Endothelial cell of umbilical vein (primary cell): ENCODE measurements around the gene WDR72. TPM values are rescaled to one million over a fixed set of nuclear protein-coding genes. Genes with fewer than 3 reads are reported as not detected.

Experiments used
- BruUV-seq: library from RNA; stranded (reverse); fragments of 400-500 nt; replicated peaks from 2 replicates; lab custom pipeline; 2021; lab: Mats Ljungman, UMichigan
- CTCF ChIA-PET: fragments of 300-600, 350-600 bp; sonication (Branson Sonifier 250); formaldehyde crosslinking; loops from one replicate; lab custom pipeline; 2021; ENCODE audit warnings: antibody characterized with exemption, inconsistent platforms; lab: Charles Lee
- POLR2A ChIA-PET: fragments of 300-600, 350-600 bp; sonication (Branson Sonifier 250); formaldehyde crosslinking; loops from one replicate; lab custom pipeline; 2021; ENCODE audit warnings: antibody characterized with exemption, inconsistent platforms; lab: Charles Lee
- DNase-seq: peaks from one replicate; pipeline ENCODE4 v3.0.0-alpha.2; 2011; ENCODE audit warnings: low read depth, low spot score
- FAIRE-seq: peaks from 2 replicates; lab custom pipeline; 2011; peaks lifted over from hg19 to GRCh38; lab: Jason Lieb, UNC
- H2AFZ ChIP-seq: 2 replicates; pipeline ENCODE4 v1.6.0; 2012; ENCODE audit warnings: low read depth, low read length, control low read depth, inconsistent platforms
- H3K27ac ChIP-seq: 2 replicates; pipeline ENCODE4 v1.5.1; 2011; ENCODE audit warnings: low read depth, mild to moderate bottlenecking, control low read depth, low read length, moderate library complexity; ENCODE audit not compliant: insufficient read depth
- H3K27me3 ChIP-seq, 2 experiments: 2 replicates each; pipeline versions ENCODE4 v1.6.0 to v1.6.1; 2011; ENCODE audit warnings: low read length in 2 of 2, mixed read lengths in 1 of 2; ENCODE audit not compliant: control insufficient read depth in 2 of 2, insufficient read depth in 2 of 2
- H3K36me3 ChIP-seq, 2 experiments: 2 replicates in 1 of 2; 3 replicates in 1 of 2; pipeline ENCODE4 v1.5.1; 2011; ENCODE audit warnings: low read length in 2 of 2, mild to moderate bottlenecking in 1 of 2, moderate library complexity in 1 of 2; ENCODE audit not compliant: control insufficient read depth in 2 of 2, insufficient read depth in 2 of 2; ENCODE audit errors: extremely low read depth in 1 of 2
- H3K4me1 ChIP-seq: 3 replicates; pipeline ENCODE4 v1.5.1; 2011; ENCODE audit warnings: mild to moderate bottlenecking, low read length; ENCODE audit not compliant: control insufficient read depth, insufficient read depth; ENCODE audit errors: extremely low read depth
- H3K4me2 ChIP-seq: 2 replicates; pipeline ENCODE4 v1.6.1; 2011; ENCODE audit warnings: low read length, control low read depth, mixed read lengths; ENCODE audit not compliant: insufficient read depth
- H3K4me3 ChIP-seq, 3 experiments: fragments of 200-600 bp in 1 of 3; sonication (generic), shearing (Covaris generic) in 1 of 3; replicated peaks in 1 of 3; 2 replicates each; pipeline ENCODE4 v1.5.1; 2011 to 2016; ENCODE audit warnings: control low read depth in 3 of 3, low read length in 3 of 3, mild to moderate bottlenecking in 2 of 3, inconsistent platforms in 1 of 3, low read depth in 1 of 3, moderate library complexity in 1 of 3; ENCODE audit not compliant: insufficient read depth in 1 of 3
- H3K79me2 ChIP-seq: 2 replicates; pipeline ENCODE4 v1.6.0; 2012; ENCODE audit warnings: low read length, inconsistent platforms; ENCODE audit not compliant: control insufficient read depth, insufficient read depth
- H3K9ac ChIP-seq: replicated peaks from 2 replicates; pipeline ENCODE3; 2011; ENCODE audit warnings: low read length, control low read depth; ENCODE audit not compliant: insufficient read depth; ENCODE audit errors: extremely low read depth
- H3K9me1 ChIP-seq: replicated peaks from 3 replicates; pipeline ENCODE4 v1.6.0; 2011; ENCODE audit warnings: mild to moderate bottlenecking, low read length; ENCODE audit not compliant: control insufficient read depth, insufficient read depth; ENCODE audit errors: extremely low read depth
- H3K9me3 ChIP-seq: replicated peaks from 2 replicates; pipeline ENCODE4 v1.5.1; 2012; ENCODE audit warnings: low read length, inconsistent platforms; ENCODE audit not compliant: control insufficient read depth, insufficient read depth
- H4K20me1 ChIP-seq: replicated peaks from 2 replicates; pipeline ENCODE3; 2011; ENCODE audit warnings: mild to moderate bottlenecking, low read length; ENCODE audit not compliant: control insufficient read depth, insufficient read depth; ENCODE audit errors: extremely low read depth
- CTCF ChIP-seq, 2 donors: IDR thresholded peaks; 1 replicate in 1 of 2; 2 replicates in 1 of 2; pipeline ENCODE4 v1.5.1; 2011; ENCODE audit warnings: low read length in 2 of 2, mild to moderate bottlenecking in 2 of 2, moderate library complexity in 2 of 2, control low read depth in 1 of 2, inconsistent platforms in 1 of 2, low read depth in 1 of 2; ENCODE audit not compliant: insufficient read depth in 1 of 2; ENCODE audit errors: extremely low read depth in 1 of 2
- EZH2 ChIP-seq: IDR thresholded peaks from 2 replicates; pipeline ENCODE4 v1.6.1; 2012; ENCODE audit warnings: borderline replicate concordance, low read depth, mild to moderate bottlenecking, moderate library complexity, low read length, inconsistent platforms; ENCODE audit not compliant: severe bottlenecking
- FOS ChIP-seq: IDR thresholded peaks from 2 replicates; pipeline ENCODE4 v1.6.1; 2011; ENCODE audit warnings: mild to moderate bottlenecking, low read length, moderate library complexity, borderline replicate concordance; ENCODE audit not compliant: insufficient read depth
- GATA2 ChIP-seq: IDR thresholded peaks from 2 replicates; pipeline ENCODE4 v1.7.0; 2011; ENCODE audit warnings: low read depth, mild to moderate bottlenecking, moderate library complexity, mixed read lengths, low read length; ENCODE audit not compliant: insufficient read length, insufficient read depth
- JUN ChIP-seq: IDR thresholded peaks from 2 replicates; pipeline ENCODE4 v1.6.1; 2011; ENCODE audit warnings: borderline replicate concordance, low read depth; ENCODE audit not compliant: insufficient read length, insufficient read depth
- MAX ChIP-seq: IDR thresholded peaks from 2 replicates; pipeline ENCODE4 v1.6.1; 2011; ENCODE audit not compliant: insufficient read depth, insufficient read length
- MYC ChIP-seq: IDR thresholded peaks from one replicate; pipeline ENCODE4 v1.6.1; 2011; ENCODE audit warnings: mild to moderate bottlenecking, low read depth, low read length
- POLR2A ChIP-seq: IDR thresholded peaks from 2 replicates; pipeline ENCODE4 v1.6.1; 2012; ENCODE audit warnings: low read depth, mild to moderate bottlenecking, control low read depth, low read length
- POLR2AphosphoS5 ChIP-seq: IDR thresholded peaks from 2 replicates; pipeline ENCODE4 v1.6.1; 2012; ENCODE audit warnings: low read depth, mild to moderate bottlenecking, control low read depth, low read length, moderate library complexity; ENCODE audit not compliant: insufficient read depth
- dilution Hi-C: fragments of 300-500 bp; cut with MboI; formaldehyde crosslinking; loops from one replicate; pipeline ENCODE4 v1.15.0; 2019; ENCODE audit warnings: low sequenced_read_pairs; ENCODE audit not compliant: extremely low pct_ligation_motif_present
- intact Hi-C: fragments of 100-400 bp; cut with micrococcal nuclease; formaldehyde crosslinking; loops from one replicate; pipeline ENCODE4 v1.10.0; 2022
- polyA plus RNA-seq, 4 experiments: library from polyadenylated mRNA; depleted of rRNA in 3 of 4; stranded (reverse) in 3 of 4; unstranded in 1 of 4; fragments of >200 nt; gene quantifications; 2 replicates each; pipeline versions ENCODE4 v1.2.1 to v1.2.3, GENCODE V29; 2011 to 2012; ENCODE audit warnings: missing spikeins in 1 of 4
- total RNA-seq: library from RNA; stranded (reverse); gene quantifications from 2 replicates; pipeline ENCODE4 v1.2.3, GENCODE V29; 2021

WDR72 gene
- total and polyA plus RNA-seq, 2 donors (not counting 3 experiments of a cell fraction or from before 2014, with no cell fraction given), result not detected

GRCh38 chr15:53573091-53573490 lies 186.4 kb downstream of the WDR72 start:
- FAIRE-seq (no peak), DNase-seq (no peak)
- Histone ChIP-seq H3K9me3 (no peaks in the 10 kb centered on the region), H3K4me1 (no peaks in the 10 kb centered on the region), H3K27me3 (no peaks in the 10 kb centered on the region), H3K4me2 (no peak overlapping the region), H3K9me1 (no peaks in the 10 kb centered on the region), H3K9ac (no peak overlapping the region), H3K79me2 (no peaks in the 10 kb centered on the region), H4K20me1 (no peaks in the 10 kb centered on the region), H3K36me3 (no peaks in the 10 kb centered on the region), H3K27ac (no peak overlapping the region), H2AFZ (no peak overlapping the region), H3K4me3 (no peak overlapping the region)
- dilution Hi-C loops, result no loop called here
- ChIA-PET CTCF (no interaction called here), POLR2A (no interaction called here)
- BruUV-seq, result no TSS peak
- TF ChIP-seq EZH2, result no peak
- TF ChIP-seq JUN, result no peak
- no peak for TF ChIP-seq CTCF (IDR thresholded peaks at IDR 0.05; ENCODE audit: extremely low read depth in 1 of 2, insufficient read depth in 1 of 2, low read depth in 1 of 2, low read length in 2 of 2)
- no peak for TF ChIP-seq FOS
- no peak for TF ChIP-seq GATA2
- no peak for TF ChIP-seq MYC
- TF ChIP-seq POLR2AphosphoS5, result no peak
- no peak for TF ChIP-seq POLR2A
- no peak for TF ChIP-seq MAX
- intact Hi-C loops, result loop anchor here (2.0 kb wide), 1 partner anchor 16 kb away; no protein-coding TSS in a partner anchor
